HL-60 (cell line): Measurements from ENCODE around the gene SORCS1.
A peak's percentile ranks its signal among the peaks of the same experiment; 100 is the strongest.

Experiments used
- DNase-seq, 2 experiments: peaks; one replicate each; pipeline ENCODE4 v3.0.0-alpha.2; 2010 to 2020; ENCODE audit warnings: low read depth in 1 of 2, low spot score in 1 of 2
- H3K27ac ChIP-seq: fragments of 250-450 bp; sonication (Bioruptor Pico); replicated peaks from 2 replicates; pipeline ENCODE4 v1.5.1; 2020; ENCODE audit warnings: mild to moderate bottlenecking, moderate library complexity
- H3K27me3 ChIP-seq: fragments of 250-450 bp; sonication (Bioruptor Pico); 2 replicates; pipeline ENCODE4 v1.5.1; 2021; ENCODE audit warnings: mild to moderate bottlenecking, moderate library complexity; ENCODE audit not compliant: insufficient read depth, poor library complexity, severe bottlenecking
- H3K4me3 ChIP-seq: replicated peaks from 2 replicates; pipeline ENCODE4 v1.5.1; 2011; ENCODE audit warnings: mild to moderate bottlenecking, control low read depth, low read length; ENCODE audit not compliant: insufficient read depth
- GABPA ChIP-seq: IDR thresholded peaks from 2 replicates; pipeline ENCODE4 v1.6.1; 2012; ENCODE audit warnings: low read depth
- POLR2AphosphoS5 ChIP-seq: IDR thresholded peaks from 2 replicates; pipeline ENCODE4 v1.6.1; 2012; ENCODE audit warnings: low read depth
- SPI1 ChIP-seq: IDR thresholded peaks from 2 replicates; pipeline ENCODE4 v1.6.1; 2012; ENCODE audit warnings: low read depth, mild to moderate bottlenecking, borderline replicate concordance
- TF ChIP-seq, protein P1 (sequence below): IDR thresholded peaks from 2 replicates; pipeline ENCODE4 v1.6.1; 2012; ENCODE audit warnings: low read depth; ENCODE audit not compliant: insufficient replicate concordance
- TF ChIP-seq, protein P2 (sequence below): IDR thresholded peaks from one replicate; pipeline ENCODE4 v1.5.1; 2011; ENCODE audit warnings: low read length, control low read depth, inconsistent platforms; ENCODE audit not compliant: insufficient read depth

Gene SORCS1

GRCh38 chr10:106857728-106858127 is 306.8 kb downstream of the SORCS1 start:
- no peak for TF ChIP-seq GABPA
- no peak for TF ChIP-seq SPI1
- no peak for TF ChIP-seq POLR2AphosphoS5
- TF ChIP-seq, protein P1, sequence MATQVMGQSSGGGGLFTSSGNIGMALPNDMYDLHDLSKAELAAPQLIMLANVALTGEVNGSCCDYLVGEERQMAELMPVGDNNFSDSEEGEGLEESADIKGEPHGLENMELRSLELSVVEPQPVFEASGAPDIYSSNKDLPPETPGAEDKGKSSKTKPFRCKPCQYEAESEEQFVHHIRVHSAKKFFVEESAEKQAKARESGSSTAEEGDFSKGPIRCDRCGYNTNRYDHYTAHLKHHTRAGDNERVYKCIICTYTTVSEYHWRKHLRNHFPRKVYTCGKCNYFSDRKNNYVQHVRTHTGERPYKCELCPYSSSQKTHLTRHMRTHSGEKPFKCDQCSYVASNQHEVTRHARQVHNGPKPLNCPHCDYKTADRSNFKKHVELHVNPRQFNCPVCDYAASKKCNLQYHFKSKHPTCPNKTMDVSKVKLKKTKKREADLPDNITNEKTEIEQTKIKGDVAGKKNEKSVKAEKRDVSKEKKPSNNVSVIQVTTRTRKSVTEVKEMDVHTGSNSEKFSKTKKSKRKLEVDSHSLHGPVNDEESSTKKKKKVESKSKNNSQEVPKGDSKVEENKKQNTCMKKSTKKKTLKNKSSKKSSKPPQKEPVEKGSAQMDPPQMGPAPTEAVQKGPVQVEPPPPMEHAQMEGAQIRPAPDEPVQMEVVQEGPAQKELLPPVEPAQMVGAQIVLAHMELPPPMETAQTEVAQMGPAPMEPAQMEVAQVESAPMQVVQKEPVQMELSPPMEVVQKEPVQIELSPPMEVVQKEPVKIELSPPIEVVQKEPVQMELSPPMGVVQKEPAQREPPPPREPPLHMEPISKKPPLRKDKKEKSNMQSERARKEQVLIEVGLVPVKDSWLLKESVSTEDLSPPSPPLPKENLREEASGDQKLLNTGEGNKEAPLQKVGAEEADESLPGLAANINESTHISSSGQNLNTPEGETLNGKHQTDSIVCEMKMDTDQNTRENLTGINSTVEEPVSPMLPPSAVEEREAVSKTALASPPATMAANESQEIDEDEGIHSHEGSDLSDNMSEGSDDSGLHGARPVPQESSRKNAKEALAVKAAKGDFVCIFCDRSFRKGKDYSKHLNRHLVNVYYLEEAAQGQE, result no peak
- TF ChIP-seq, protein P2, sequence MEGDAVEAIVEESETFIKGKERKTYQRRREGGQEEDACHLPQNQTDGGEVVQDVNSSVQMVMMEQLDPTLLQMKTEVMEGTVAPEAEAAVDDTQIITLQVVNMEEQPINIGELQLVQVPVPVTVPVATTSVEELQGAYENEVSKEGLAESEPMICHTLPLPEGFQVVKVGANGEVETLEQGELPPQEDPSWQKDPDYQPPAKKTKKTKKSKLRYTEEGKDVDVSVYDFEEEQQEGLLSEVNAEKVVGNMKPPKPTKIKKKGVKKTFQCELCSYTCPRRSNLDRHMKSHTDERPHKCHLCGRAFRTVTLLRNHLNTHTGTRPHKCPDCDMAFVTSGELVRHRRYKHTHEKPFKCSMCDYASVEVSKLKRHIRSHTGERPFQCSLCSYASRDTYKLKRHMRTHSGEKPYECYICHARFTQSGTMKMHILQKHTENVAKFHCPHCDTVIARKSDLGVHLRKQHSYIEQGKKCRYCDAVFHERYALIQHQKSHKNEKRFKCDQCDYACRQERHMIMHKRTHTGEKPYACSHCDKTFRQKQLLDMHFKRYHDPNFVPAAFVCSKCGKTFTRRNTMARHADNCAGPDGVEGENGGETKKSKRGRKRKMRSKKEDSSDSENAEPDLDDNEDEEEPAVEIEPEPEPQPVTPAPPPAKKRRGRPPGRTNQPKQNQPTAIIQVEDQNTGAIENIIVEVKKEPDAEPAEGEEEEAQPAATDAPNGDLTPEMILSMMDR, result no peak
- no peak overlapping the region for H3K4me3 ChIP-seq
- no peak for DNase-seq
- no peaks in the 10 kb centered on the region for H3K27me3 ChIP-seq
- no peak overlapping the region for H3K27ac ChIP-seq

- no peak overlapping the region for H3K27ac ChIP-seq
- TF ChIP-seq SPI1 (no peak), GABPA (no peak), POLR2AphosphoS5 (no peak)
- TF ChIP-seq, protein P2, result no peak
- TF ChIP-seq, protein P1, result no peak
- H3K27me3 ChIP-seq, result no peaks in the 10 kb centered on the region
- DNase-seq, result no peak
- H3K4me3 ChIP-seq, result no peak overlapping the region
These were observed 307.3 kb downstream of the SORCS1 start for GRCh38 chr10:106857213-106857612.

DNA sequence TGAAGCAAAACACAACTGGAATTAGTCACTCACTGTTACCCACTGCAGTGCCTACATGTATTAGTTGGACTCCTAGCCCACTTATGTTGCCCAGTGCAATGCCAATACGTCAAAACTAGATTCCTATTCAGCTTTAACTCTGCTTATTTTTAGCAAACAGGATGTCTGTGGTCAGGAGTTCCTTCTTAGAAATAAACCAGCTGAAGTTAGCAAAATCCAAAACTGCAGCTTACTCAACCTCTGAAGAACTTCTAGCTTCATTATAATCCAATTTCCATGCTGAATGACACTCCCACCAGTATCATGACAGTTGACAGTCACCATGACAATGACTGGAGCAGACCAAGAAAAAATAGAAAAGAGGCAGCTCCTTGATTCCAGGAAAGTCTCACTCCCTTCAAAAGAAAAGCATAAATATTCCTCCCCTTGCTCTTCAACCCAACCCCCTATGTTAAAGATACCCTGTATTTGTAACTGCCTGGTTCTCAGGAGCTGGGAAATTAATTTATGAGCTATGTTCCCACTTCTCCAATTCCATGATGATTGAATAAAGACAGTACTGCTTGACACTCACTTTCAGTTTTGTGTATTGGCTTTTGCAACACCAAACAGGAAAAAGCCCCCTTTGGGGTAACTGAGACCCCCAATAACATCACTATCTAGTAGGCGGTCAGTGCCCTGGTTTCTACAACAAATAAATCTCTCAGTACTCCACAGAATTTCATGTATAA is 327.4 kb downstream of the SORCS1 start:
- Histone ChIP-seq H3K27me3 (no peaks in the 10 kb centered on the region), H3K4me3 (no peak overlapping the region), H3K27ac (no peak overlapping the region)
- TF ChIP-seq SPI1 (no peak), GABPA (no peak), POLR2AphosphoS5 (no peak)
- TF ChIP-seq, protein P1, result no peak
- TF ChIP-seq, protein P2, result no peak
- peak in 1 of 2 experiments; percentile 49 for DNase-seq
